Heart right ventricle (tissue), 16 donors: ENCODE results near the gene RABAC1. TPM values are rescaled to one million over a fixed set of nuclear protein-coding genes. Genes with fewer than 3 reads are reported as not detected.

ENCODE experiments used
- ATAC-seq, 8 donors: fragments of 200-7000 bp; cut with Tn5 transposase; one replicate each; pipeline ENCODE4 v1.9.1; 2020; ENCODE audit warnings: mild to moderate bottlenecking in 8 of 8, moderate library complexity in 8 of 8, moderate number of reproducible peaks in 1 of 8
- DNase-seq, 2 donors: peaks; one replicate each; pipeline ENCODE4 v3.0.0-alpha.2; 2020
- H3K27ac ChIP-seq, 10 donors: fragments of 200-600 bp; sonication (generic) in 2 of 10; one replicate each; pipeline versions ENCODE4 v1.5.0 to v1.8.0; 2020 to 2022; ENCODE audit warnings: mild to moderate bottlenecking in 3 of 10
- H3K27me3 ChIP-seq, 7 donors: fragments of 200-600 bp; one replicate each; pipeline ENCODE4 v1.8.0; 2021 to 2022; ENCODE audit warnings: mild to moderate bottlenecking in 2 of 7
- H3K36me3 ChIP-seq, 9 donors: fragments of 200-600 bp; sonication (generic) in 1 of 9; one replicate each; pipeline versions ENCODE4 v1.5.0 to v1.8.0; 2020 to 2022; ENCODE audit warnings: mild to moderate bottlenecking in 2 of 9
- H3K4me1 ChIP-seq, 9 donors: fragments of 200-600 bp; sonication (generic) in 1 of 9; one replicate each; pipeline versions ENCODE4 v1.5.0 to v1.8.0; 2020 to 2022; ENCODE audit warnings: mild to moderate bottlenecking in 4 of 9
- H3K4me3 ChIP-seq, 10 donors: fragments of 200-600 bp; sonication (generic) in 2 of 10; one replicate each; pipeline versions ENCODE4 v1.5.0 to v1.8.0; 2020 to 2022; ENCODE audit warnings: mild to moderate bottlenecking in 7 of 10, moderate library complexity in 2 of 10
- H3K9me3 ChIP-seq, 11 donors: fragments of 200-600 bp in 10 of 11; sonication (generic) in 2 of 11; one replicate each; pipeline versions ENCODE4 v1.5.0 to v1.8.0; 2013 to 2022; ENCODE audit warnings: mild to moderate bottlenecking in 2 of 11, control low read depth in 1 of 11, moderate library complexity in 1 of 11
- WGBS, 2 donors: extraction: QIAGEN DNeasy Blood & Tissue Kit; methylation state at CpG; one replicate each; pipeline ENCODE4 v1.1.7; 2013; ENCODE audit warnings: inconsistent platforms in 1 of 2; 5-methylcytosine and 5-hydroxymethylcytosine counted together
- intact Hi-C, 10 donors: fragments of 100-400 bp; cut with DNase I; formaldehyde crosslinking; loops; one replicate each; pipeline versions ENCODE4 v1.11.1 to v1.14.2; 2022
- polyA plus RNA-seq, 2 donors: library from polyadenylated mRNA; stranded (reverse); fragments of 200-250 nt; gene quantifications; one replicate each; pipeline ENCODE4 v1.2.3, GENCODE V29; 2013
- total RNA-seq, 10 donors: library from RNA; stranded (reverse); fragmentation: NEBNext Ultra II Directional in 3 of 10; extraction: Animal tissue kit (Norgen Biotek cat#: 25700) in 3 of 10; gene quantifications; one replicate each; pipeline versions ENCODE4 v1.2.1 to v1.2.4, GENCODE V29; 2021 to 2023
- TF ChIP-seq, protein P1 (sequence below), 9 donors: fragments of 200-600 bp; sonication (generic) in 2 of 9; IDR thresholded peaks; one replicate each; pipeline versions ENCODE4 v1.5.0 to v1.8.0; 2021 to 2022; ENCODE audit warnings: antibody characterized with exemption in 9 of 9, mild to moderate bottlenecking in 5 of 9, moderate library complexity in 1 of 9
- donor health status: Arrhythmogenic right ventricular cardiomyopathy.
- donor health status: ischemic (EF 13 %, LVEDD 7.1; RV severe dilation, severe dysfunction).
- donor health status: healthy with polysubstance abuse.
- donor health status: DM: no; HTN: yes; CAD: no.
- donor health status: DM: no; HTN: no; CAD: no.
- donor health status: ischemic (EF 25% LVEDD 6.9; RV normal size, moderate dysfunction).
- donor health status: ischemic (EF 25% LVEDD 5.7; RV mildly dilated, moderate dysfunction).
- donor health status: healthy.
- donor health status: DM: yes; HTN: yes; CAD: no.
- donor health status: Ischemic cardiomyopathy.
- donor health status: ischemic (EF 35%, LVEDD 5.7; RV mildly dilated, moderate dysfunction).
- donor health status: nonischemic (EF 11% LVEDD 7.7; RV severe dilation, severe dysfunction).
- donor health status: DM: yes; HTN: yes; CAD: no.
- donor health status: PGD.
- donor health status: ischemic (EF 29% LVEDD 5.4; RV normal size, mild dysfunction).
- donor health status: nonischemic (EF 23%, LVEDD 6.1; RV moderate dilation, normal function).

Gene RABAC1
- total and polyA plus RNA-seq, 12 donors = 34.5 to 270 (median 54.8) TPM

DNA sequence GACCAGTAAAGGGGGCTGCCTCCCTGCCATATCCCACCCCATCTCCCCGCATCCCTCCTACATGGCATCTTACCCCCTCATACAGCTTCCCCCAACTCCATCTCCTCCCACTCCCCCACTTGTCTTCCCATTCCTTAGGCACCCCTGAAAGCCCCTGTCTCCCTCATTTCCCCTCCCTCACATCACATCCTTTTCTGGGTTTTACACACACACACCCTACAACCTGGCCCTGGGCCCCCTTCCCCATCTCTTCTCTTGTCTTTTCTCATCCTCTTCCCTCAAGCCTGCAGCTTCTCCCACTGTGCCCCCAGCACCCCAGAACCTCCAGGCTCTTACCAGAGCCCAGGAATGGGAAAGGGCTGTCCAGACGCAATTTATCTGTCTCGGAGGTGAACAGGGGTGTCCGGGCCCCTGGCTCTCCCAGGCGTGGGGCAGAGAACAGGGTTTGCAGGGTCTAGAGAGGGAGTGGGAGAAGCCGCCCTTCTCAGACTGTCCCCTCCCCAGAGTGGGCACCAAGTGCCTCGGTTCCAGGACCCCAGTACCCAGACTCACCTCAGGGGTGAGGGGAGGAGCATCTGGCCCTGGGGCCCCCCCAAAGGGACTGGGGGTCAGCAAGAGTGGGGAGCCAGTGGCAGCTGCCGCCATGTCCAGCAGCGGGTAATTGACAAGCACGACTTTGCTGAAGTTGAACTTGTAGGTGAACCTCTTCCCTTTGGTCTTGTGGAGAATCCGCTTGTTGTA lies 50.2 kb downstream of the RABAC1 start:
- no peak overlapping the region for H3K27ac ChIP-seq
- DNase-seq = no peak
- peaks cover 0 to 45% (median 22%) of the 10 kb centered on the region in 9 donors for H3K36me3 ChIP-seq
- TF ChIP-seq, protein P1, sequence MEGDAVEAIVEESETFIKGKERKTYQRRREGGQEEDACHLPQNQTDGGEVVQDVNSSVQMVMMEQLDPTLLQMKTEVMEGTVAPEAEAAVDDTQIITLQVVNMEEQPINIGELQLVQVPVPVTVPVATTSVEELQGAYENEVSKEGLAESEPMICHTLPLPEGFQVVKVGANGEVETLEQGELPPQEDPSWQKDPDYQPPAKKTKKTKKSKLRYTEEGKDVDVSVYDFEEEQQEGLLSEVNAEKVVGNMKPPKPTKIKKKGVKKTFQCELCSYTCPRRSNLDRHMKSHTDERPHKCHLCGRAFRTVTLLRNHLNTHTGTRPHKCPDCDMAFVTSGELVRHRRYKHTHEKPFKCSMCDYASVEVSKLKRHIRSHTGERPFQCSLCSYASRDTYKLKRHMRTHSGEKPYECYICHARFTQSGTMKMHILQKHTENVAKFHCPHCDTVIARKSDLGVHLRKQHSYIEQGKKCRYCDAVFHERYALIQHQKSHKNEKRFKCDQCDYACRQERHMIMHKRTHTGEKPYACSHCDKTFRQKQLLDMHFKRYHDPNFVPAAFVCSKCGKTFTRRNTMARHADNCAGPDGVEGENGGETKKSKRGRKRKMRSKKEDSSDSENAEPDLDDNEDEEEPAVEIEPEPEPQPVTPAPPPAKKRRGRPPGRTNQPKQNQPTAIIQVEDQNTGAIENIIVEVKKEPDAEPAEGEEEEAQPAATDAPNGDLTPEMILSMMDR (IDR thresholded peaks at IDR 0.05) = no peak
- H3K4me3 ChIP-seq = no peak overlapping the region
- WGBS, 2 donors = 77 to 79% methylated on average over 11 of the region's 11 CpGs
- intact Hi-C loops = no loop called here
- no peak for ATAC-seq
- no peaks in the 10 kb centered on the region for H3K4me1 ChIP-seq
- no peaks in the 10 kb centered on the region for H3K9me3 ChIP-seq
- H3K27me3 ChIP-seq = peaks cover 0 to 43% (median 31%) of the 10 kb centered on the region in 7 donors

DNA sequence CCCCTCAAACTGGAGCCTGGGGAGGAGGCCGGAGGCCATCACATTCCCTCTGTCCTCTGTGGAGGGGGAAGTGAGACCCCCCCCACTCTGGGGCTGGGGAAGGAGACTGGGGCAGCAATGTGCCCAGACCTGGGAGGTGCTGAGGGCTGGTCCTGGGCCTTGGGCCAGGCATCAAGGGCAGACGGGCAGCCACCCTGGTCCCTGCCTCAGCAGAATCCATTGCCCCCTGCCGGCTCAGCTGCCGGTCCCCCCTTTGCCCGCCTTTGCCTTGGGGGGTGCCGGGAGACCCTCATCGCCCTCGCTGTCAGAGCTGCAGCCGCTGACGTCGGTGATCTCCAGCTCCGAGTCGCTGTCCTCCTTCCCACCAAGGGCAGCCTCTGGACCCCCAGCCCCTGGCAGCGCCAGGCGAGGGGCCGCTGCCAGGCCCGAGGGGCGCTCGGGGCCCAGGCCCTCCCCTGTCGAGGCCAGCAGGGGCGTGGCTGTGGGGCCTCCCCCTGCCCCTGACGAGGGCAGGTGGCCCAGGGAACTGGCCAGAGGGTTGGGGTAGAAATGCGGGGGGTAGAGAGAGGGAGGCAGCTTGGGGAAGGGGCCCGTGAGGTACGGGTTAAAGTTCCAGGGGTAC lies 51.0 kb downstream of the RABAC1 start:
- peaks cover 0 to 35% (median 25%) of the 10 kb centered on the region in 7 donors for H3K27me3 ChIP-seq
- no peak overlapping the region for H3K4me3 ChIP-seq
- H3K4me1 ChIP-seq = no peaks in the 10 kb centered on the region
- DNase-seq (no peak), ATAC-seq (no peak)
- H3K36me3 ChIP-seq = peaks cover 0 to 53% (median 30%) of the 10 kb centered on the region in 9 donors
- no peaks in the 10 kb centered on the region for H3K9me3 ChIP-seq
- 83 to 87% methylated on average over 21 to 25 of the region's 25 CpGs for WGBS, 2 donors
- intact Hi-C loops = no loop called here
- no peak overlapping the region for H3K27ac ChIP-seq
- TF ChIP-seq, protein P1 (IDR thresholded peaks at IDR 0.05) = no peak

DNA sequence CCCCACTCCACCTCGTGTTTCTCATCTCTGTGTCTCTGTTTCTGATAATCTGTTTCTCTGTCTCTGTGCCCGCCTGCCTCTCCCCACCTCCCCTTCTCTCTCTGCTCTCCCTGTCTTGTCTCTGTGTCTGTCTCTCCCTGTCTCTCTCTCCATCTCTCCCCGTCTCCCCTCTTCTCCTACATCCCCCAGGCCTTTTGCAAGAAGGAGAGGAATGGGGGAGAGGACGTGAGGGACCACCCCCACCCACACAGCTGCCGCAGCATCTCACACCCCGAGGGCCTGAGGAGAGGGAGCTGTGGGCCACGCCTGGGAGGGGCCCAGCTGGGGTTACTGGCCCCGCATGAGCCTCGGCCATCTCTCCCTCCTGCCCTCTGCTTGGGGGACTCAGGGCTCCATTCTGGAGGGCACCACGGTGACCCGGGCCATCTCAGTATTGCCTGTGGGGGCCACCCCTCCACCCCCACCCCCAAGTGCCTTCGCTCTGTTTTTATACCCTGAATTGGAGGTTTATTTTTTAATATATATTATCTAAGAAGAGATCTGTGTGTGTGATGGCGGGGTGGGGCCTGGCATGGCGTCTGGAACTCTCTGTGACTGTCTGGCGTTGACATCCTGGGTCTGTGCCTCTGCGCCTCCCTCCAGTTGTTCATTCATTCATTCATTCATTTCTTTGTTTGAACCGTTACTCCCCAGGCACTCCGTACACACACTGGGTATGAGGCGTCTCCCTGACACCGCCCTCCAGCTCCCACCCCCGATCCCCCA lies 52.0 kb downstream of the RABAC1 start:
- intact Hi-C loops = no loop called here

More for the DNA sequence above, 52.0 kb downstream of the RABAC1 start:
- H3K4me3 ChIP-seq = no peak overlapping the region
- H3K4me1 ChIP-seq = no peaks in the 10 kb centered on the region
- H3K36me3 ChIP-seq = peaks cover 0 to 63% (median 39%) of the 10 kb centered on the region in 9 donors
- ATAC-seq = no peak
- TF ChIP-seq, protein P1 (IDR thresholded peaks at IDR 0.05) = no peak
- DNase-seq = no peak
- 83 to 85% methylated on average over 21 of the region's 21 CpGs for WGBS, 2 donors
- H3K27me3 ChIP-seq = peaks cover 0 to 25% (median 15%) of the 10 kb centered on the region in 7 donors
- H3K9me3 ChIP-seq = no peaks in the 10 kb centered on the region
- no peak overlapping the region for H3K27ac ChIP-seq

Other genes starting within 250 kb of the RABAC1 start
- under 1 TPM in 2 of 10 donors, not detected in 8; 0.10 to 0.12 TPM for gene CEACAM6, start 203.8 kb downstream of the RABAC1 start, total RNA-seq
- under 1 TPM in 1 of 2 donors, not detected in 1; 0.03 TPM for gene CEACAM6, start 203.8 kb downstream of the RABAC1 start, polyA plus RNA-seq
- gene CEACAM3, start 162.7 kb downstream of the RABAC1 start, total RNA-seq = 1 to 10 TPM in 1 of 10 donors, under 1 TPM in 7, not detected in 2; 0.21 to 1.5 (median 0.40) TPM
- not detected for gene CEACAM3, start 162.7 kb downstream of the RABAC1 start, polyA plus RNA-seq
- not detected for gene LYPD4, start 114.6 kb downstream of the RABAC1 start, total RNA-seq
- not detected for gene LYPD4, start 114.6 kb downstream of the RABAC1 start, polyA plus RNA-seq
- not detected for gene DMRTC2, start 114.3 kb downstream of the RABAC1 start, total RNA-seq
- not detected for gene DMRTC2, start 114.3 kb downstream of the RABAC1 start, polyA plus RNA-seq
- gene RPS19, start 99.1 kb downstream of the RABAC1 start, total RNA-seq = 1,000 to 10,000 TPM in 1 of 10 donors, 100 to 1,000 TPM in 9; 446 to 1,030 (median 578) TPM
- 1,000 to 10,000 TPM; 1,092 to 1,996 TPM for gene RPS19, start 99.1 kb downstream of the RABAC1 start, polyA plus RNA-seq
- 1 to 10 TPM in 1 of 10 donors, under 1 TPM in 2, not detected in 7; 0.17 to 1.4 (median 0.18) TPM for gene CD79A, start 82.0 kb downstream of the RABAC1 start, total RNA-seq
- gene CD79A, start 82.0 kb downstream of the RABAC1 start, polyA plus RNA-seq = under 1 TPM in 1 of 2 donors, not detected in 1; 0.39 TPM
- gene ARHGEF1, start 76.1 kb downstream of the RABAC1 start, total RNA-seq = 10 to 100 TPM; 20.2 to 57.7 (median 25.9) TPM
- gene ARHGEF1, start 76.1 kb downstream of the RABAC1 start, polyA plus RNA-seq = 100 to 1,000 TPM in 1 of 2 donors, 10 to 100 TPM in 1; 33.4 to 143 TPM
- gene ERFL, start 30.9 kb downstream of the RABAC1 start, total RNA-seq = under 1 TPM in 3 of 10 donors, not detected in 7; 0.12 to 0.17 (median 0.13) TPM
- under 1 TPM; 0.04 to 0.22 TPM for gene ERFL, start 30.9 kb downstream of the RABAC1 start, polyA plus RNA-seq
- 100 to 1,000 TPM; 245 to 419 (median 347) TPM for gene ATP1A3, start 34.9 kb upstream of the RABAC1 start, total RNA-seq
- 10 to 100 TPM; 38.0 to 87.1 TPM for gene ATP1A3, start 34.9 kb upstream of the RABAC1 start, polyA plus RNA-seq
- 1 to 10 TPM; 1.2 to 9.3 (median 3.0) TPM for gene GRIK5, start 110.9 kb upstream of the RABAC1 start, total RNA-seq
- gene GRIK5, start 110.9 kb upstream of the RABAC1 start, polyA plus RNA-seq = 1 to 10 TPM in 1 of 2 donors, under 1 TPM in 1; 0.35 to 1.4 TPM
- gene ZNF574, start 116.8 kb upstream of the RABAC1 start, total RNA-seq = 10 to 100 TPM in 2 of 10 donors, 1 to 10 TPM in 8; 5.0 to 11.1 (median 8.1) TPM
- gene ZNF574, start 116.8 kb upstream of the RABAC1 start, polyA plus RNA-seq = 1 to 10 TPM; 3.4 to 5.8 TPM
- gene POU2F2, start 173.1 kb upstream of the RABAC1 start, total RNA-seq = 1 to 10 TPM in 1 of 10 donors, under 1 TPM in 9; 0.51 to 3.8 (median 0.70) TPM
- under 1 TPM; 0.28 to 0.37 TPM for gene POU2F2, start 173.1 kb upstream of the RABAC1 start, polyA plus RNA-seq